CD4-positive, alpha-beta T cell treated with Interleukin-6 at 100 ng/mL for 8 hours (primary cell): ENCODE results near the gene PSD2.
A peak's percentile ranks its signal among the peaks of the same experiment; 100 is the strongest.

Experiments
- DNase-seq: peaks from one replicate; pipeline ENCODE4 v3.0.0-alpha.2; 2020; ENCODE audit warnings: mixed read lengths, low spot score

Gene PSD2

GRCh38 chr5:139763280-139763929, 32.2 kb upstream of the PSD2 start:
- DNase-seq, result no peak

GRCh38 chr5:139763930-139764791, 31.4 kb upstream of the PSD2 start:
- DNase-seq, result no peak

GRCh38 chr5:139764886-139765408, 30.7 kb upstream of the PSD2 start:
- no peak for DNase-seq

- peak; percentile 71 for DNase-seq
These were observed 30.0 kb upstream of the PSD2 start for GRCh38 chr5:139765409-139766217.

- DNase-seq, result no peak
These were observed 27.6 kb upstream of the PSD2 start for GRCh38 chr5:139767960-139768359.

GRCh38 chr5:139768807-139769465, 26.7 kb upstream of the PSD2 start:
- DNase-seq, result no peak

- no peak for DNase-seq
These were observed 26.1 kb upstream of the PSD2 start for GRCh38 chr5:139769477-139769876.

GRCh38 chr5:139770722-139771121, 24.9 kb upstream of the PSD2 start:
- DNase-seq, result no peak

- no peak for DNase-seq
These were observed 23.4 kb upstream of the PSD2 start for GRCh38 chr5:139772089-139772791.

- DNase-seq, result no peak
These were observed 22.5 kb upstream of the PSD2 start for GRCh38 chr5:139772927-139773690.

GRCh38 chr5:139774980-139775661, 20.5 kb upstream of the PSD2 start:
- peak; percentile 61 for DNase-seq

GRCh38 chr5:139775872-139776271, 19.7 kb upstream of the PSD2 start:
- no peak for DNase-seq

GRCh38 chr5:139776861-139777260, 18.7 kb upstream of the PSD2 start:
- DNase-seq, result no peak

GRCh38 chr5:139783436-139783965, 12.1 kb upstream of the PSD2 start:
- no peak for DNase-seq

GRCh38 chr5:139784488-139784887, 11.1 kb upstream of the PSD2 start:
- no peak for DNase-seq

- DNase-seq, result no peak
These were observed 8.4 kb upstream of the PSD2 start for GRCh38 chr5:139787257-139787567.

- peak; percentile 77 for DNase-seq
These were observed 7.9 kb upstream of the PSD2 start for GRCh38 chr5:139787568-139788293.

GRCh38 chr5:139788294-139788910, 7.2 kb upstream of the PSD2 start:
- DNase-seq, result no peak
